ENCODE measurements around the gene FAM221A.
"Not testable (repeated sequence)": the region's sequence is repeated elsewhere in the genome, so short reads cannot be mapped to it uniquely, and the experiment has no call there.

DNA sequence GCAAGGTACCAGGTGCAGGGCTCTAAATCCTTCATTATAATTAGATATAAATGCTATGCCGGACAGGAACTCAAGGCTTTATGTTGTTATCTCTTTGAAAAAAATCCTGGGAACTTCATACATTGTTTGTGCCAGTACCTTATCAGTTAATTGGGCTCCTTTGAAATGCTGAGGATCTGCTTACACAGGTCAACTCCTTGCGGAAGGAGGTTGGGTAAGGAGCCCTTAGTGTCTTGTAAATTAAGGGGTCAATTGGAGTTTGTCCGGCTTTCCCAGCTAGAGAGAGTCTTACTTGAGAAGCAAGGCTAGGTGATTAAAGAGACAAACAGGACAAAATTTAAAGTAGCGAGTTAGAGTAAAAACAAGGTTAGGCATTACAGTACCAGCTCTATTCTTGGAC lies 44.1 kb downstream of the FAM221A start:
- TF ChIP-seq, protein P1, sequence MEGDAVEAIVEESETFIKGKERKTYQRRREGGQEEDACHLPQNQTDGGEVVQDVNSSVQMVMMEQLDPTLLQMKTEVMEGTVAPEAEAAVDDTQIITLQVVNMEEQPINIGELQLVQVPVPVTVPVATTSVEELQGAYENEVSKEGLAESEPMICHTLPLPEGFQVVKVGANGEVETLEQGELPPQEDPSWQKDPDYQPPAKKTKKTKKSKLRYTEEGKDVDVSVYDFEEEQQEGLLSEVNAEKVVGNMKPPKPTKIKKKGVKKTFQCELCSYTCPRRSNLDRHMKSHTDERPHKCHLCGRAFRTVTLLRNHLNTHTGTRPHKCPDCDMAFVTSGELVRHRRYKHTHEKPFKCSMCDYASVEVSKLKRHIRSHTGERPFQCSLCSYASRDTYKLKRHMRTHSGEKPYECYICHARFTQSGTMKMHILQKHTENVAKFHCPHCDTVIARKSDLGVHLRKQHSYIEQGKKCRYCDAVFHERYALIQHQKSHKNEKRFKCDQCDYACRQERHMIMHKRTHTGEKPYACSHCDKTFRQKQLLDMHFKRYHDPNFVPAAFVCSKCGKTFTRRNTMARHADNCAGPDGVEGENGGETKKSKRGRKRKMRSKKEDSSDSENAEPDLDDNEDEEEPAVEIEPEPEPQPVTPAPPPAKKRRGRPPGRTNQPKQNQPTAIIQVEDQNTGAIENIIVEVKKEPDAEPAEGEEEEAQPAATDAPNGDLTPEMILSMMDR (IDR thresholded peaks at IDR 0.05; ENCODE audit: insufficient read depth, low read length, poor library complexity, severe bottlenecking) = not testable (repeated sequence)
- TF ChIP-seq EZH2phosphoT487 (conservative IDR thresholded peaks at IDR 0.05; ENCODE audit: low read length) = not testable (repeated sequence)
